A673 (cell line): ENCODE measurements around the gene TMEM163.

Source experiments
- EZH2 ChIP-seq: fragments of 200-600 bp; sonication (generic); IDR thresholded peaks from 2 replicates; pipeline ENCODE4 v1.6.1; 2017; ENCODE audit warnings: borderline replicate concordance, low read depth, mild to moderate bottlenecking, mixed read lengths, antibody characterized with exemption, low read length; ENCODE audit not compliant: poor library complexity, severe bottlenecking
- TF ChIP-seq, protein P1 (sequence below): fragments of 300-800, 200-600 bp; sonication (generic); conservative IDR thresholded peaks from 2 replicates; pipeline ENCODE4 v1.5.1; 2017; ENCODE audit warnings: low read depth, mild to moderate bottlenecking, antibody characterized with exemption, low read length, moderate library complexity, mixed read lengths

DNA sequence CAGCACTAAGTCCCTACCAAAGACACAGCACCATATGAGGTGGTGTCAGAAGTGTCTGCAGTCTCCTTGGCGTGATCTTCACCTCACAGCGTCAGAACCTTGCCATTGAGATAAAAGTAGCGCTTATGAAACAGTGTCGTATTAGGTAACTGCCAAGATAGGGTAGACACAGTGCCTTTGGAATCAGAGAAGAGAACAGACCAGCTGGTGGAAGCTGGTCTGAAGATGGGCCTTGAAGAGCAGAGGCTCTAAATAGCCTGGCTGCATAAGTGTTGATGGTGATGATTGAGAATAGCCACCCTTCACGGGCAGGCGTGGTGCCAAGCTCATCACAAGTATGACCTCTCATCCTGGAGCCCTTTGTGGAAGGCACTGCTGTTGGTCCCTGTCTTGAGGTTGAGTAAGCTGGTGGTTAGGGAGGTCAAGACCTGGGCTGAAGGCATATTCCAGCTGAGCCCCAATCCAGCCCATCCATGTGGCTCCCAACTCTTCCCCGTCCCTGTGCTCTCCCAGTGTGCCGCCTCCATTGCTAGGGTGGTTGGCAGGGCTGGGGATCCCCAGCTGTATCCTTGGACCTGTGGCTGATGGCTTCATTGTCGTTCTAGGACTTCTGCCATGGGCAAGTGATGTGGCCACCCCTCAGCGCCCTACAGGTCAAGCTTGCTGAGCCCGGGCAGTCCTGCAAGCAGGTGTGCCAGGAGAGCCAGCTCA, 277.5 kb downstream of the TMEM163 start:
- TF ChIP-seq, protein P1, sequence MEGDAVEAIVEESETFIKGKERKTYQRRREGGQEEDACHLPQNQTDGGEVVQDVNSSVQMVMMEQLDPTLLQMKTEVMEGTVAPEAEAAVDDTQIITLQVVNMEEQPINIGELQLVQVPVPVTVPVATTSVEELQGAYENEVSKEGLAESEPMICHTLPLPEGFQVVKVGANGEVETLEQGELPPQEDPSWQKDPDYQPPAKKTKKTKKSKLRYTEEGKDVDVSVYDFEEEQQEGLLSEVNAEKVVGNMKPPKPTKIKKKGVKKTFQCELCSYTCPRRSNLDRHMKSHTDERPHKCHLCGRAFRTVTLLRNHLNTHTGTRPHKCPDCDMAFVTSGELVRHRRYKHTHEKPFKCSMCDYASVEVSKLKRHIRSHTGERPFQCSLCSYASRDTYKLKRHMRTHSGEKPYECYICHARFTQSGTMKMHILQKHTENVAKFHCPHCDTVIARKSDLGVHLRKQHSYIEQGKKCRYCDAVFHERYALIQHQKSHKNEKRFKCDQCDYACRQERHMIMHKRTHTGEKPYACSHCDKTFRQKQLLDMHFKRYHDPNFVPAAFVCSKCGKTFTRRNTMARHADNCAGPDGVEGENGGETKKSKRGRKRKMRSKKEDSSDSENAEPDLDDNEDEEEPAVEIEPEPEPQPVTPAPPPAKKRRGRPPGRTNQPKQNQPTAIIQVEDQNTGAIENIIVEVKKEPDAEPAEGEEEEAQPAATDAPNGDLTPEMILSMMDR: no peak
- no peak for TF ChIP-seq EZH2
